OCI-LY1 (cell line): ENCODE results near the gene OR11A1.

Source experiments
- CTCF ChIP-seq: fragments of 200-600 bp; sonication (generic), shearing (Covaris generic); IDR thresholded peaks from 2 replicates; pipeline ENCODE4 v1.5.1; 2017; ENCODE audit warnings: mild to moderate bottlenecking, antibody characterized with exemption, low read length, moderate library complexity, mixed read lengths
- EZH2 ChIP-seq: fragments of 200-600 bp; sonication (generic), shearing (Covaris generic); IDR thresholded peaks from 2 replicates; pipeline ENCODE4 v1.8.0; 2017; ENCODE audit warnings: borderline replicate concordance, mixed run types, mild to moderate bottlenecking, antibody characterized with exemption, low read length, moderate library complexity, mixed read lengths

GRCh38 chr6:29466241-29466640, 9.4 kb upstream of the OR11A1 start:
- TF ChIP-seq CTCF (no peak), EZH2 (no peak)
